Left ventricle myocardium inferior (tissue), 1 donor: ENCODE results near the gene ZPLD1. TPM values are rescaled to one million over a fixed set of nuclear protein-coding genes. Genes with fewer than 3 reads are reported as not detected.

Experiments
- DNase-seq: peaks from one replicate; pipeline ENCODE4 v3.0.0-alpha.2; 2020
- H3K27ac ChIP-seq: fragments of 200-600 bp; replicated peaks from 2 replicates; pipeline ENCODE4 v1.8.0; 2021
- H3K27me3 ChIP-seq: fragments of 200-600 bp; 2 replicates; pipeline ENCODE4 v1.8.0; 2021; ENCODE audit warnings: low read depth
- H3K36me3 ChIP-seq: fragments of 200-600 bp; 2 replicates; pipeline ENCODE4 v1.8.0; 2021
- H3K4me1 ChIP-seq: fragments of 200-600 bp; 2 replicates; pipeline ENCODE4 v1.8.0; 2021
- H3K4me3 ChIP-seq: fragments of 200-600 bp; 2 replicates; pipeline ENCODE4 v1.8.0; 2021; ENCODE audit warnings: mild to moderate bottlenecking, moderate library complexity
- H3K9me3 ChIP-seq: fragments of 200-600 bp; replicated peaks from 2 replicates; pipeline ENCODE4 v1.8.0; 2021
- intact Hi-C: fragments of 100-400 bp; cut with micrococcal nuclease; formaldehyde crosslinking; loops from one replicate; pipeline ENCODE4 v1.11.0; 2022
- total RNA-seq: library from RNA; stranded (reverse); fragmentation: NEBNext Ultra II Directional; extraction: Animal tissue kit (Norgen Biotek cat#: 25700); gene quantifications from one replicate; pipeline ENCODE4 v1.2.1, GENCODE V29; 2021
- TF ChIP-seq, protein P1 (sequence below): fragments of 200-600 bp; IDR thresholded peaks from 2 replicates; pipeline ENCODE4 v1.8.0; 2021; ENCODE audit warnings: antibody characterized with exemption, mild to moderate bottlenecking, borderline replicate concordance
- donor health status: DM: no; HTN: yes; CAD: no; lungs with severe emphysema.

Gene ZPLD1
- total RNA-seq, 1 donor from 2014 or later, result not detected

- H3K4me1 ChIP-seq, result no peaks in the 10 kb centered on the region
- intact Hi-C loops, result no loop called here
- no peaks in the 10 kb centered on the region for H3K9me3 ChIP-seq
- TF ChIP-seq, protein P1, sequence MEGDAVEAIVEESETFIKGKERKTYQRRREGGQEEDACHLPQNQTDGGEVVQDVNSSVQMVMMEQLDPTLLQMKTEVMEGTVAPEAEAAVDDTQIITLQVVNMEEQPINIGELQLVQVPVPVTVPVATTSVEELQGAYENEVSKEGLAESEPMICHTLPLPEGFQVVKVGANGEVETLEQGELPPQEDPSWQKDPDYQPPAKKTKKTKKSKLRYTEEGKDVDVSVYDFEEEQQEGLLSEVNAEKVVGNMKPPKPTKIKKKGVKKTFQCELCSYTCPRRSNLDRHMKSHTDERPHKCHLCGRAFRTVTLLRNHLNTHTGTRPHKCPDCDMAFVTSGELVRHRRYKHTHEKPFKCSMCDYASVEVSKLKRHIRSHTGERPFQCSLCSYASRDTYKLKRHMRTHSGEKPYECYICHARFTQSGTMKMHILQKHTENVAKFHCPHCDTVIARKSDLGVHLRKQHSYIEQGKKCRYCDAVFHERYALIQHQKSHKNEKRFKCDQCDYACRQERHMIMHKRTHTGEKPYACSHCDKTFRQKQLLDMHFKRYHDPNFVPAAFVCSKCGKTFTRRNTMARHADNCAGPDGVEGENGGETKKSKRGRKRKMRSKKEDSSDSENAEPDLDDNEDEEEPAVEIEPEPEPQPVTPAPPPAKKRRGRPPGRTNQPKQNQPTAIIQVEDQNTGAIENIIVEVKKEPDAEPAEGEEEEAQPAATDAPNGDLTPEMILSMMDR, result no peak
- no peak overlapping the region for H3K27ac ChIP-seq
- H3K4me3 ChIP-seq, result no peak overlapping the region
- H3K36me3 ChIP-seq, result no peaks in the 10 kb centered on the region
- DNase-seq, result no peak
- H3K27me3 ChIP-seq, result no peaks in the 10 kb centered on the region
Measured at GRCh38 chr3:102419786-102420185, 15.0 kb upstream of the ZPLD1 start.

GRCh38 chr3:102441832-102442231 is 7.0 kb downstream of the ZPLD1 start:
- Histone ChIP-seq H3K27ac (no peak overlapping the region), H3K27me3 (no peaks in the 10 kb centered on the region), H3K4me3 (no peak overlapping the region), H3K36me3 (no peaks in the 10 kb centered on the region), H3K9me3 (no peaks in the 10 kb centered on the region), H3K4me1 (no peaks in the 10 kb centered on the region)
- intact Hi-C loops, result no loop called here
- DNase-seq, result no peak
- TF ChIP-seq, protein P1, result no peak

- Histone ChIP-seq H3K27me3 (no peaks in the 10 kb centered on the region), H3K27ac (no peak overlapping the region), H3K36me3 (no peaks in the 10 kb centered on the region), H3K9me3 (no peaks in the 10 kb centered on the region), H3K4me3 (no peak overlapping the region), H3K4me1 (no peaks in the 10 kb centered on the region)
- DNase-seq, result no peak
- TF ChIP-seq, protein P1, result no peak
- intact Hi-C loops, result no loop called here
Measured at GRCh38 chr3:102443021-102443420, 8.2 kb downstream of the ZPLD1 start.

- no peak overlapping the region for H3K27ac ChIP-seq
- no peak for DNase-seq
- TF ChIP-seq, protein P1, result no peak
- no peaks in the 10 kb centered on the region for H3K27me3 ChIP-seq
- no peaks in the 10 kb centered on the region for H3K4me1 ChIP-seq
- H3K36me3 ChIP-seq, result no peaks in the 10 kb centered on the region
- no peaks in the 10 kb centered on the region for H3K9me3 ChIP-seq
- intact Hi-C loops, result no loop called here
- no peak overlapping the region for H3K4me3 ChIP-seq
Measured at GRCh38 chr3:102444101-102444500, 9.3 kb downstream of the ZPLD1 start.

GRCh38 chr3:102447272-102447671 is 12.5 kb downstream of the ZPLD1 start:
- no peak for DNase-seq
- Histone ChIP-seq H3K27ac (no peak overlapping the region), H3K4me1 (no peaks in the 10 kb centered on the region), H3K27me3 (no peaks in the 10 kb centered on the region), H3K36me3 (no peaks in the 10 kb centered on the region), H3K9me3 (no peaks in the 10 kb centered on the region), H3K4me3 (no peak overlapping the region)
- intact Hi-C loops, result no loop called here
- TF ChIP-seq, protein P1, result no peak

GRCh38 chr3:102449341-102449740 is 14.5 kb downstream of the ZPLD1 start:
- H3K27me3 ChIP-seq, result no peaks in the 10 kb centered on the region
- DNase-seq, result no peak
- H3K9me3 ChIP-seq, result no peaks in the 10 kb centered on the region
- H3K4me1 ChIP-seq, result no peaks in the 10 kb centered on the region
- intact Hi-C loops, result no loop called here
- H3K4me3 ChIP-seq, result no peak overlapping the region
- TF ChIP-seq, protein P1, result no peak
- H3K36me3 ChIP-seq, result no peaks in the 10 kb centered on the region
- H3K27ac ChIP-seq, result no peak overlapping the region
